H1 (cell line): ENCODE data around the gene MAGEB2. TPM values are rescaled to one million over a fixed set of nuclear protein-coding genes. Genes with fewer than 3 reads are reported as not detected.

ENCODE experiments used
- CTCF ChIA-PET: fragments of 300-600 bp; sonication (Branson Sonifier 250); formaldehyde crosslinking; loops from one replicate; lab custom pipeline; 2021; ENCODE audit not compliant: partially characterized antibody; lab: Charles Lee
- POLR2A ChIA-PET: fragments of 300-600 bp; sonication (Branson Sonifier 250); formaldehyde crosslinking; loops from one replicate; lab custom pipeline; 2021; ENCODE audit warnings: inconsistent platforms; ENCODE audit not compliant: partially characterized antibody; lab: Charles Lee
- DNase-seq, 2 experiments: peaks; one replicate each; pipeline versions ENCODE4 v3.0.0 to v3.0.0-alpha.2; 2010 to 2022; ENCODE audit warnings: low spot score in 2 of 2, low read depth in 1 of 2, mixed read lengths in 1 of 2
- FAIRE-seq: peaks from 2 replicates; lab custom pipeline; 2011; peaks lifted over from hg19 to GRCh38; lab: Jason Lieb, UNC
- H2AFZ ChIP-seq: 2 replicates; pipeline ENCODE4 v1.8.1; 2012; ENCODE audit warnings: low read length, inconsistent platforms
- H2AK5ac ChIP-seq: 2 replicates; pipeline ENCODE4 v1.6.1; 2013; ENCODE audit warnings: low read depth, low read length
- H2BK120ac ChIP-seq: replicated peaks from 2 replicates; pipeline ENCODE3; 2013; ENCODE audit warnings: low read depth, low read length, inconsistent platforms
- H2BK12ac ChIP-seq: 2 replicates; pipeline ENCODE4 v1.6.1; 2013; ENCODE audit warnings: low read depth, low read length
- H2BK15ac ChIP-seq: 2 replicates; pipeline ENCODE4 v1.6.1; 2013; ENCODE audit warnings: low read length
- H2BK20ac ChIP-seq: 2 replicates; pipeline ENCODE4 v1.6.1; 2013; ENCODE audit warnings: low read length
- H2BK5ac ChIP-seq: 2 replicates; pipeline ENCODE4 v1.6.1; 2013; ENCODE audit warnings: low read depth, low read length
- H3K14ac ChIP-seq: 2 replicates; pipeline ENCODE4 v1.6.1; 2013; ENCODE audit warnings: inconsistent platforms; ENCODE audit not compliant: insufficient read length
- H3K18ac ChIP-seq: 2 replicates; pipeline ENCODE4 v1.6.1; 2013; ENCODE audit warnings: low read length; ENCODE audit errors: extremely low read depth
- H3K23ac ChIP-seq: 2 replicates; pipeline ENCODE4 v1.6.1; 2013; ENCODE audit warnings: inconsistent platforms; ENCODE audit not compliant: insufficient read length
- H3K23me2 ChIP-seq: 2 replicates; pipeline ENCODE4 v1.6.1; 2013; ENCODE audit warnings: low read depth, low read length
- H3K27ac ChIP-seq: 2 replicates; pipeline ENCODE4 v1.6.1; 2011; ENCODE audit warnings: low read depth, low read length, inconsistent platforms
- H3K27me3 ChIP-seq, 4 experiments: replicated peaks in 1 of 4; 1 replicate in 1 of 4; 2 replicates in 3 of 4; pipeline versions ENCODE4 v1.6.1 to v1.8.1; 2011 to 2013; ENCODE audit warnings: low read length in 3 of 4, mild to moderate bottlenecking in 3 of 4, inconsistent platforms in 2 of 4, mixed read lengths in 2 of 4, moderate library complexity in 1 of 4; ENCODE audit not compliant: control insufficient read depth in 3 of 4, insufficient read depth in 3 of 4; ENCODE audit errors: extremely low read depth in 1 of 4
- H3K36me3 ChIP-seq, 4 experiments: 2 replicates each; pipeline versions ENCODE4 v1.6.1 to v1.8.1; 2011 to 2013; ENCODE audit warnings: mild to moderate bottlenecking in 4 of 4, low read length in 3 of 4, moderate library complexity in 2 of 4, control low read depth in 1 of 4, inconsistent platforms in 1 of 4; ENCODE audit not compliant: insufficient read depth in 4 of 4, control insufficient read depth in 2 of 4
- H3K4ac ChIP-seq: replicated peaks from 2 replicates; pipeline ENCODE3; 2013; ENCODE audit warnings: low read length, low read depth, mixed read lengths, inconsistent platforms; ENCODE audit not compliant: insufficient read length
- H3K4me1 ChIP-seq, 4 experiments: replicated peaks in 1 of 4; 1 replicate in 1 of 4; 2 replicates in 3 of 4; pipeline versions ENCODE4 v1.6.1 to v1.8.1; 2011 to 2013; ENCODE audit warnings: low read length in 3 of 4, inconsistent platforms in 2 of 4, mixed read lengths in 1 of 4; ENCODE audit not compliant: insufficient read depth in 4 of 4, control insufficient read depth in 3 of 4
- H3K4me2 ChIP-seq, 2 experiments: 2 replicates each; pipeline versions ENCODE4 v1.6.1 to v1.8.1; 2011 to 2013; ENCODE audit warnings: low read depth in 2 of 2, low read length in 2 of 2, control low read depth in 1 of 2, inconsistent platforms in 1 of 2, mild to moderate bottlenecking in 1 of 2; ENCODE audit not compliant: insufficient read depth in 1 of 2
- H3K4me3 ChIP-seq, 4 experiments: fragments of 200-600, 300-600 bp in 1 of 4; sonication (generic), shearing (Covaris generic), sonication (Bioruptor Twin) in 1 of 4; 2 replicates each; pipeline versions ENCODE4 v1.5.1 to v1.8.1; 2011 to 2016; ENCODE audit warnings: low read length in 4 of 4, low read depth in 3 of 4, control low read depth in 2 of 4, inconsistent platforms in 2 of 4, mild to moderate bottlenecking in 2 of 4, mixed read lengths in 1 of 4, moderate library complexity in 1 of 4; ENCODE audit not compliant: insufficient read depth in 2 of 4; ENCODE audit errors: extremely low read depth in 1 of 4
- H3K56ac ChIP-seq: replicated peaks from 2 replicates; pipeline ENCODE3; 2013; ENCODE audit warnings: low read depth, mild to moderate bottlenecking, mixed read lengths, low read length, inconsistent platforms; ENCODE audit not compliant: insufficient read length
- H3K79me1 ChIP-seq: 2 replicates; pipeline ENCODE4 v1.6.1; 2013; ENCODE audit warnings: low read depth, low read length, control low read depth
- H3K79me2 ChIP-seq, 2 experiments: 2 replicates each; pipeline versions ENCODE4 v1.6.1 to v1.8.1; 2012 to 2013; ENCODE audit warnings: low read length in 2 of 2, mild to moderate bottlenecking in 2 of 2, inconsistent platforms in 1 of 2; ENCODE audit not compliant: insufficient read depth in 2 of 2, control insufficient read depth in 1 of 2
- H3K9ac ChIP-seq, 4 experiments: replicated peaks in 1 of 4; 1 replicate in 1 of 4; 2 replicates in 3 of 4; pipeline versions ENCODE4 v1.6.1 to v1.8.1; 2011 to 2013; ENCODE audit warnings: low read depth in 3 of 4, low read length in 3 of 4, control low read depth in 2 of 4, mild to moderate bottlenecking in 2 of 4, moderate library complexity in 2 of 4, inconsistent platforms in 1 of 4; ENCODE audit errors: extremely low read depth in 1 of 4
- H3K9me3 ChIP-seq, 2 experiments: 2 replicates each; pipeline versions ENCODE4 v1.6.1 to v1.8.1; 2012 to 2013; ENCODE audit warnings: mild to moderate bottlenecking in 2 of 2, moderate library complexity in 2 of 2, control low read depth in 1 of 2, inconsistent platforms in 1 of 2, low read depth in 1 of 2, low read length in 1 of 2, mixed read lengths in 1 of 2; ENCODE audit not compliant: insufficient read depth in 2 of 2
- H4K20me1 ChIP-seq, 2 experiments: replicated peaks in 1 of 2; 2 replicates each; pipeline versions ENCODE3 to v1.8.1; 2011 to 2013; ENCODE audit warnings: inconsistent platforms in 2 of 2, low read length in 2 of 2, mild to moderate bottlenecking in 1 of 2; ENCODE audit not compliant: insufficient read depth in 2 of 2, control insufficient read depth in 1 of 2
- H4K5ac ChIP-seq: 2 replicates; pipeline ENCODE4 v1.6.1; 2013; ENCODE audit warnings: low read length, low read depth, mixed read lengths, inconsistent platforms; ENCODE audit not compliant: insufficient read length
- H4K8ac ChIP-seq: 2 replicates; pipeline ENCODE4 v1.8.0; 2013; ENCODE audit warnings: mild to moderate bottlenecking, moderate library complexity, low read length, inconsistent platforms; ENCODE audit not compliant: insufficient read depth; ENCODE audit errors: extremely low read depth
- H4K91ac ChIP-seq: replicated peaks from 2 replicates; pipeline ENCODE3; 2013; ENCODE audit warnings: low read length, mixed read lengths, inconsistent platforms; ENCODE audit not compliant: insufficient read length
- ATF3 ChIP-seq: IDR thresholded peaks from 2 replicates; pipeline ENCODE4 v1.6.1; 2011; ENCODE audit warnings: low read depth, mild to moderate bottlenecking, low read length; ENCODE audit not compliant: insufficient read depth
- BRCA1 ChIP-seq: IDR thresholded peaks from 2 replicates; pipeline ENCODE4 v1.6.1; 2012; ENCODE audit warnings: low read depth, low read length, improper control_type of control experiment
- CEBPB ChIP-seq: IDR thresholded peaks from 2 replicates; pipeline ENCODE4 v1.6.1; 2012; ENCODE audit warnings: low read depth, low read length
- CTCF ChIP-seq, 3 experiments: IDR thresholded peaks; 1 replicate in 2 of 3; 2 replicates in 1 of 3; pipeline versions ENCODE4 v1.5.1 to v1.6.1; 2011; ENCODE audit warnings: low read length in 3 of 3, mild to moderate bottlenecking in 3 of 3, inconsistent platforms in 2 of 3, low read depth in 1 of 3, moderate library complexity in 1 of 3; ENCODE audit not compliant: insufficient read depth in 1 of 3; ENCODE audit errors: control extremely low read depth in 1 of 3
- JUND ChIP-seq: IDR thresholded peaks from 2 replicates; pipeline ENCODE4 v1.6.1; 2011; ENCODE audit warnings: mild to moderate bottlenecking, improper control_type of control experiment, low read length
- KDM1A ChIP-seq: fragments of 200-600, 300-600 bp; sonication (generic); IDR thresholded peaks from 2 replicates; pipeline ENCODE4 v1.7.1; 2016; ENCODE audit warnings: mild to moderate bottlenecking, low read length, borderline replicate concordance
- KDM4A ChIP-seq: IDR thresholded peaks from one replicate; pipeline ENCODE4 v1.7.1; 2012; ENCODE audit warnings: low read depth, mild to moderate bottlenecking, moderate library complexity, low read length, inconsistent platforms; ENCODE audit not compliant: severe bottlenecking
- NANOG ChIP-seq: IDR thresholded peaks from 2 replicates; pipeline ENCODE4 v1.6.1; 2011; ENCODE audit warnings: low read length, low read depth, mild to moderate bottlenecking, inconsistent platforms; ENCODE audit not compliant: insufficient read depth, poor library complexity, severe bottlenecking
- POU5F1 ChIP-seq: IDR thresholded peaks from 2 replicates; pipeline ENCODE4 v1.6.1; 2011; ENCODE audit warnings: low read depth, mild to moderate bottlenecking, low read length, moderate library complexity
- RAD21 ChIP-seq, 2 experiments: IDR thresholded peaks in 1 of 2; conservative IDR thresholded peaks in 1 of 2; 2 replicates each; pipeline ENCODE4 v1.6.1; 2011; ENCODE audit warnings: low read depth in 2 of 2, low read length in 2 of 2, improper control_type of control experiment in 1 of 2, inconsistent platforms in 1 of 2, mild to moderate bottlenecking in 1 of 2, moderate library complexity in 1 of 2
- RBBP5 ChIP-seq: IDR thresholded peaks from 2 replicates; pipeline ENCODE4 v1.7.1; 2012; ENCODE audit warnings: low read depth, mild to moderate bottlenecking, inconsistent platforms, low read length, moderate library complexity, borderline replicate concordance
- WGBS, 2 experiments: shearing (Covaris generic) in 1 of 2; methylation state at CpG; one replicate each; pipeline versions ENCODE4 v1.1.6 to v1.1.7; 2013 to 2015; ENCODE audit warnings: low lambda C conversion rate in 2 of 2, mixed read lengths in 2 of 2, inconsistent platforms in 1 of 2, low coverage in 1 of 2, missing lambda C conversion rate in 1 of 2; ENCODE audit not compliant: insufficient replicate concordance in 2 of 2, insufficient coverage in 1 of 2, insufficient read length in 1 of 2; ENCODE audit errors: extremely low coverage in 1 of 2, missing lambda C conversion rate in 1 of 2; 5-methylcytosine and 5-hydroxymethylcytosine counted together
- polyA plus RNA-seq, 7 experiments: library from polyadenylated mRNA; depleted of rRNA in 3 of 7; stranded (reverse) in 5 of 7; unstranded in 2 of 7; fragments of >200 nt in 5 of 7; fragments of 200-250 nt in 2 of 7; gene quantifications; 1 replicate in 5 of 7; 2 replicates in 1 of 7; 4 replicates in 1 of 7; pipeline versions ENCODE4 v1.2.1 to v1.2.3, GENCODE V29; 2011 to 2013; ENCODE audit warnings: missing spikeins in 2 of 7, mixed read lengths in 2 of 7
- total RNA-seq: library from RNA; stranded (reverse); fragmentation: NEBNext Ultra II Directional; extraction: Animal tissue kit (Norgen Biotek cat#: 25700); gene quantifications from 2 replicates; pipeline ENCODE4 v1.2.1, GENCODE V29; 2021

MAGEB2 gene
- total and polyA plus RNA-seq, 2 of the 8 experiments (the other 6 are each of a cell fraction or from before 2014, with no cell fraction given), result not detected

DNA sequence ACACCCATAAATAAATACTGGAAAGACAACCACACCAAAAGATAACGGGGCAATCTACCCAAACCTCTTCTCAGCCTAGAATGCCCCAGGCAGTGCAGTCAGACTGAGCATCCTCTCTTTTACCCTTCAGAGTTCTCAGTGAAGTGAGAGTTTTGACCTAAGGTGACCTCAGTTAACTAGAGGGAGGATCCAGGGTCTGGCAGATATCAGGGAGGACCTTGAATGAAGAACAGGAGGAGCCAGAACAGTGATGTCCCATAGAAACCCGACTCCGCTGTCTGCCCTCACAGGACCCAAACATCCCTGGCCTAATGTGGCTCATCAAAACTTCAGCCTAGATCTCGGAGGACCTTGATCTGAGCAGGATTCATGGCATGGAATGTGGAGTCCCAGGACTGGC is 15.0 kb downstream of the MAGEB2 start, which contains the start of gene MAGEB3:
Gene MAGEB3, plus strand, starts transcription at position 263 of the 400 bp plus-strand sequence. CDS start 5,268 bp downstream, outside the sequence.
- Histone ChIP-seq H4K8ac (no peak within 1 kb of the TSS), H4K91ac (no peak within 1 kb of the TSS), H3K9me3 (no peaks in the 10 kb centered on the region), H4K20me1 (no peaks in the 10 kb centered on the region), H3K79me2 (no peaks in the 10 kb centered on the region), H3K27me3 (no peaks in the 10 kb centered on the region), H3K79me1 (no peaks in the 10 kb centered on the region), H2BK20ac (no peak within 1 kb of the TSS), H3K27ac (no peak within 1 kb of the TSS), H3K23ac (no peak within 1 kb of the TSS), H2BK5ac (no peak within 1 kb of the TSS), H4K5ac (no peak within 1 kb of the TSS), H3K4me1 (peaks cover 0 to 6% (median 0%) of the 10 kb centered on the region in 4 experiments; a peak in 1 of 7 replicates), H3K4me3 (no peak within 1 kb of the TSS), H2AFZ (no peak within 1 kb of the TSS), H3K9ac (no peak within 1 kb of the TSS), H2BK12ac (no peak within 1 kb of the TSS), H3K18ac (no peak within 1 kb of the TSS), H2BK15ac (no peak within 1 kb of the TSS), H2BK120ac (no peak within 1 kb of the TSS), H2AK5ac (no peak within 1 kb of the TSS), H3K36me3 (no peaks in the 10 kb centered on the region), H3K56ac (no peak within 1 kb of the TSS), H3K14ac (no peak within 1 kb of the TSS), H3K23me2 (no peaks in the 10 kb centered on the region), H3K4ac (no peak within 1 kb of the TSS), H3K4me2 (no peak within 1 kb of the TSS)
- POLR2A ChIA-PET, result no interaction called here
- 84% methylated on average over 3 of the region's 4 CpGs; no CpG with 5 or more reads in 1 of the 2 experiments for WGBS, 2 experiments
- no peak for DNase-seq
- FAIRE-seq, result no peak
- CTCF ChIA-PET, result no interaction called here
- TF ChIP-seq RAD21 (IDR thresholded peaks at IDR 0.05 in 1 of 2, conservative IDR thresholded peaks at IDR 0.05 in 1 of 2; ENCODE audit: low read depth in 2 of 2, low read length in 2 of 2) (no peak), JUND (no peak), BRCA1 (no peak), CTCF (IDR thresholded peaks at IDR 0.05; ENCODE audit: control extremely low read depth in 1 of 3, insufficient read depth in 1 of 3, low read depth in 1 of 3, low read length in 3 of 3) (no peak), CEBPB (no peak), ATF3 (no peak), RBBP5 (no peak), KDM1A (no peak), NANOG (no peak), KDM4A (no peak), POU5F1 (no peak)
